GM19351 (cell line): Measurements from ENCODE around the gene PWWP2B.

Experiments used
- ATAC-seq: cut with Tn5 transposase; IDR thresholded peaks from one replicate; pipeline ENCODE4 v1.9.1; 2021; ENCODE audit warnings: mild to moderate bottlenecking, moderate library complexity; ENCODE audit not compliant: unreplicated experiment

PWWP2B gene

GRCh38 chr10:132455986-132456847 lies 59.2 kb downstream of the PWWP2B start:
- ATAC-seq = no peak

GRCh38 chr10:132456881-132457280 lies 59.9 kb downstream of the PWWP2B start:
- ATAC-seq = no peak

- ATAC-seq = no peak
These were observed 60.5 kb downstream of the PWWP2B start for GRCh38 chr10:132457328-132458070.

- no peak for ATAC-seq
These were observed 61.1 kb downstream of the PWWP2B start for GRCh38 chr10:132458071-132458585.

- peak; percentile 72 for ATAC-seq
These were observed 61.7 kb downstream of the PWWP2B start for GRCh38 chr10:132458586-132459300.

- no peak for ATAC-seq
These were observed 62.5 kb downstream of the PWWP2B start for GRCh38 chr10:132459301-132460003.

- ATAC-seq = no peak
These were observed 63.1 kb downstream of the PWWP2B start for GRCh38 chr10:132460071-132460470.

- ATAC-seq = no peak
These were observed 63.7 kb downstream of the PWWP2B start for GRCh38 chr10:132460691-132461090.

- no peak for ATAC-seq
These were observed 64.2 kb downstream of the PWWP2B start for GRCh38 chr10:132461103-132461682.

GRCh38 chr10:132461683-132462231 lies 64.8 kb downstream of the PWWP2B start:
- ATAC-seq = no peak

GRCh38 chr10:132462463-132463332 lies 65.7 kb downstream of the PWWP2B start:
- ATAC-seq = no peak

- no peak for ATAC-seq
These were observed 66.6 kb downstream of the PWWP2B start for GRCh38 chr10:132463333-132464255.

- ATAC-seq = no peak
These were observed 67.5 kb downstream of the PWWP2B start for GRCh38 chr10:132464256-132465192.

GRCh38 chr10:132465193-132465888 lies 68.3 kb downstream of the PWWP2B start:
- ATAC-seq = no peak

- no peak for ATAC-seq
These were observed 69.0 kb downstream of the PWWP2B start for GRCh38 chr10:132465889-132466519.
